Hematopoietic multipotent progenitor cell treated with erythropoietin and hydrocortisone succinate and interleukin-3 and kit ligand, for 8 days (in vitro differentiated cells): ENCODE measurements around the gene AKNA.

Experiments
- DNase-seq: peaks from one replicate; pipeline ENCODE4 v3.0.0-alpha.2; 2015

Gene AKNA, protein sequence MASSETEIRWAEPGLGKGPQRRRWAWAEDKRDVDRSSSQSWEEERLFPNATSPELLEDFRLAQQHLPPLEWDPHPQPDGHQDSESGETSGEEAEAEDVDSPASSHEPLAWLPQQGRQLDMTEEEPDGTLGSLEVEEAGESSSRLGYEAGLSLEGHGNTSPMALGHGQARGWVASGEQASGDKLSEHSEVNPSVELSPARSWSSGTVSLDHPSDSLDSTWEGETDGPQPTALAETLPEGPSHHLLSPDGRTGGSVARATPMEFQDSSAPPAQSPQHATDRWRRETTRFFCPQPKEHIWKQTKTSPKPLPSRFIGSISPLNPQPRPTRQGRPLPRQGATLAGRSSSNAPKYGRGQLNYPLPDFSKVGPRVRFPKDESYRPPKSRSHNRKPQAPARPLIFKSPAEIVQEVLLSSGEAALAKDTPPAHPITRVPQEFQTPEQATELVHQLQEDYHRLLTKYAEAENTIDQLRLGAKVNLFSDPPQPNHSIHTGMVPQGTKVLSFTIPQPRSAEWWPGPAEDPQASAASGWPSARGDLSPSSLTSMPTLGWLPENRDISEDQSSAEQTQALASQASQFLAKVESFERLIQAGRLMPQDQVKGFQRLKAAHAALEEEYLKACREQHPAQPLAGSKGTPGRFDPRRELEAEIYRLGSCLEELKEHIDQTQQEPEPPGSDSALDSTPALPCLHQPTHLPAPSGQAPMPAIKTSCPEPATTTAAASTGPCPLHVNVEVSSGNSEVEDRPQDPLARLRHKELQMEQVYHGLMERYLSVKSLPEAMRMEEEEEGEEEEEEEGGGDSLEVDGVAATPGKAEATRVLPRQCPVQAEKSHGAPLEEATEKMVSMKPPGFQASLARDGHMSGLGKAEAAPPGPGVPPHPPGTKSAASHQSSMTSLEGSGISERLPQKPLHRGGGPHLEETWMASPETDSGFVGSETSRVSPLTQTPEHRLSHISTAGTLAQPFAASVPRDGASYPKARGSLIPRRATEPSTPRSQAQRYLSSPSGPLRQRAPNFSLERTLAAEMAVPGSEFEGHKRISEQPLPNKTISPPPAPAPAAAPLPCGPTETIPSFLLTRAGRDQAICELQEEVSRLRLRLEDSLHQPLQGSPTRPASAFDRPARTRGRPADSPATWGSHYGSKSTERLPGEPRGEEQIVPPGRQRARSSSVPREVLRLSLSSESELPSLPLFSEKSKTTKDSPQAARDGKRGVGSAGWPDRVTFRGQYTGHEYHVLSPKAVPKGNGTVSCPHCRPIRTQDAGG (N-terminal part only)

DNA sequence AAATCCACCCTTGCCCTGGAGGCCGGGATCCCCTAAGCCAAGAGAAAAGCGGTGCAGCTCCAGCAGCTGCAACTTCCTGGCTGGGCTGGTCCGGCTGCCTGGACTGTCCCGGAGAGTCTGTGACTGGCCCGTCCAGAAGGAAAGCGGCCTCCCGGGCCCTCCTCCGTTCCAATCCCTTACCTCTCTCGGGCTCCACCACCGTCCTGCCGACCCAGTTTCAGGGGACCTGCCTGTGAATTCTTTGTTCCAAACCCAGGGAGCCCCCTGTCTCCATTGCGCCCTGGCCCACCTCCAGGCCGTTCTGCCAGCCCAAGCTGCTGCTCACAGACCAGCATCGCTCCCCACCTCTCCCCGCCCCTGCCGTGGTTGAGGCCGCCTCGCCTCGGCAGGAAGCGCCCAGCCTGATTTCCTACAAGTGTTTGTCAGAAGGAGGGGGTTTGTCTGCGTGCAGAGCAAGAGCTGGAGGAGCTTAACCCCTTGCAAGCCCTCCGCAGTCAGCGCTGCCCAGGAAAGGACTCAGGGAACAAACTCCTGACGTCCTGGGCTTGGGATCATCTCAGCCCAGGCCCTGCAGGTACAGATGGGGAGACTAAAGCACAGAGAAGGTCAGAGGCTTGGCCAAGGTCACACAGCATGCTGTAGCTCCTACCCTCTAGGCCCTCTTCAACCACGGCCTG lies at the start of gene AKNA:
Gene AKNA, minus strand, starts transcription at position 303 of the 677 bp plus-strand sequence. CDS start 6,649 bp downstream, outside the sequence.
- no peak for DNase-seq

DNA sequence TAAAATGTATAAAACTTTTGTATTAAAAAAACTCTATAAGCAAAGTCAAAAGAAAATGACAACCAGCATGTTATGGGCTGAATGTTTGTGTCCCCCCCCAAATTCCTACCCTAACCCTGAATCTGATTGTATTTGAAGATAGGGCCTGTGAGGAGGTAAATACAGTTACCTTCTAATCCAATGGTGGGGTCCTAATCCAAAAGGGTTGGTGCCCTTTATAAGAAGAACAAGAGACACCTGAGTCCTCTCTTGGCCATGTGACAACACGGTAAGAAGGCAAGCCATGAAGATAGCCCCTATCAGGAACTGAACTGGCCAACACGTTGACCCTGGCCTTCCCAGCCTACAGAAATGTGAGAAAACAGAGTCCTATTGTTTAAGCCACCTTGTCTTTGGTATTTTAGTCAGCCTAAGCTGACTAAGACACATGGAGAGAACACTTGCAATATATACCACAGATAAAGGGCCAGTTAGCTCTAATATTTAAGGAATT lies 49.7 kb upstream of the AKNA start:
- DNase-seq = no peak

DNA sequence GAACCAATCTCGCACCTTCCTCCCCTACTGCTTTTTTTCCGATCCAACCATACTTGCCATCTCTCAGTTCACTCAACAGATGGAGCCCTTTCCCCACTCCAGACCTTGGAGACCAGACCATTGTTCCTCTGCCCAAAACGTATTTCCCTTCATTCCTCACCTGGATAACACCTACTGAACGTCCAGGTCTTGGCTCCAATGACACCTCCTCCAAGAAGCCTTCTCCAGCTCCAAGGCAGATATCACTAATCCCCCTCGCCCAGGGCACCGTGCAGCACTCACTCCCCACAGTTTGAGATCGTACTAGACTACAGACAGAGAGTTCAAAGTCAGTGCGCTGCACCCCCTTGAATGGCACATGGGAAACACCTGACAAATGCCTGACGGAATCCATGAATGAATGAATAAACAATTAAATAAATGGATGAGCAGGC lies 47.1 kb upstream of the AKNA start:
- peak; percentile 12 for DNase-seq

DNA sequence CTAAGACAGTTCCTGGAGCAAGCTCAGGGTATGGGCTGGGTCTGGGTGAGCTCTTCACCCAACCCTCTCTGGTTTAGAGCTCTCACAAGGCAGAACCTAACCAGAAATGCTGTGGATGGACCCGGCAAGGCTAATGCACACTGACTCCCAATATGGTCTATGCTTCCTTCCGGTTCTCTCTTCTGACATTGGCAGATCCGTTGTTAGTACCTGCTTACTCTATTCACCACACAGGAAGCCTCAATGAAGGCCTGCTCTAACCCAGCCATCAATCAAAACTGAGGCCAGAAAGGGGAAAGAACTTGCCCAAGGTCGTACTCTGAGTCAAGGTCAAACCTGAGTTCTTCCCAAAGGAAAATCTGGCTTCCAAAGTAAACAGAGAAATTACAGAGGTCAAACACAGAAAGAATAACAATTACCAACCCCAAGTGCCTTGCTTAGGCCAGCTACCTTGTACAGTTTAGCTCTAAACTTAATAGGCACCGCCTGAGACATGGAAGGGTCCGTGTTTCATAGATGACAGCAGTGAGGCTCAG lies 46.0 kb upstream of the AKNA start:
- no peak for DNase-seq

DNA sequence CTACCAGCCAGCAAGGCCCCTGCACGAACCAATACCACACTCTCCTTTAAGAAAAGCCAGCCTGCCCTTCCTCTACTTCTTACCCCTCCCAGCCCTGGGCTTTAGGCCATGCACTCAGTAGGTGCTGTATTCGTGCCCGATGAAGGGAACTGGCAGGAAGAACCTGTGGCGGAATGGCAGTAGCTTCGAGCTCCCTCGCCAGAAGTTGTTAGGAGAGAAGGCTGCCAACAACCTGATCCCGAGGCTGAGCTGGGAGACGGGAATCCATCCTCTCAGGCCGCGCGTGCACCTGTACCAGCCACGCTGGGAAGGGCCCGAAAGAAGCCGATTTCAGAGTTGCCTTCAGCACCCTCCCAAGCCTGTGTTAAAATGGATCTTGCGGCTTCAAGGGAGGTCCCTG lies 45.3 kb upstream of the AKNA start:
- DNase-seq = no peak

DNA sequence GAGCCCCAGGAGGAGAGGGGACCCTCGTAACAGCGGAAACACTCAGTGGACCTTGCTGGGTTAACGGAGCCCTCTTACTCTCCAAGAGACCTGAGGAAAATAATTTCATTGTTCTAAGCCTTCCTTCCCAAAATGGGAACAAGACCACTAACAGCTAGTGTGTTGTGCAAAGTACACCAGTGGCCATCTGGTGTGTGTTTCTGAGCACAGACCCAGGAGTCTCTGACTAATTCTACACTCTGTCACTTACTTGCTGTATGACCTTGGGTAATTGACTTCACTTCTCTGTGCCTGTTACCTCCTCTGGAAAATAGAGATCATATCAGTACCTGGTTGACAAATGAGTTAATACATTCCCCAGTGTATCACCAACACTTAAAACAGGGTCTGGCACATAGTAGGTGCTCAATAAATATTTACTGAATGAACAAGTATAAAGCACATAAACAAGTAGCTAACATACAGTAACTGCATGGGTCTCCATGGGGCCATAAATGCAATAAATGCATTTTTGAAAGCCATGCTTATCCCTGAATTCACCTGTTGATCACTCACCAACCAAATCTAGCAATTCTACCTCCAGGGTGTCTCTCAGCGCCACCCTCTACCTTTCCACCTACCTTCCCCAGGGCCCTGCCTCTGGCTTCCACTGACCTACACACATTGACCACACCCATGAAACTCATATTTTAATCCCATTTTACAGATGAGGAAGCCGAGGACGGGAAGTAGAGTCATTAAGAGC lies 44.7 kb upstream of the AKNA start:
- DNase-seq = no peak

DNA sequence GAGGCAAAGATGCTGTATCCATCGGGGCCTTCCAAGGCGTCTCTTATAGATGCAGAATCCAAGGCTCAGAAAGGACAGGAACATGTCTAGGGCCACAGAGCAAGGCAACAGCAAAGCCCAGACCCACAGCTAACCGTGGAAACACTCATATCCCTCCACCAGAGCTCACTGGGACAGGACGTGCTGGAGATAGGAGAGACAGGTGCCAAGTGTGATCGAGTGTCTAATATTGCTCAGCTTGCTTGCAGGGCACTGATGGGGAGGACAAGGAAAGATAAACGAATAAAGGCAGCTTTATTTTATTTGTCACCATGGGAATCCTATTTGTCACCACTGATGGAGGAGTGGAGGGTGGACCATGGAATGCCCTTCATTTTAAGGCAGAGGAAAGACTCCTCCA lies 44.0 kb upstream of the AKNA start:
- no peak for DNase-seq

DNA sequence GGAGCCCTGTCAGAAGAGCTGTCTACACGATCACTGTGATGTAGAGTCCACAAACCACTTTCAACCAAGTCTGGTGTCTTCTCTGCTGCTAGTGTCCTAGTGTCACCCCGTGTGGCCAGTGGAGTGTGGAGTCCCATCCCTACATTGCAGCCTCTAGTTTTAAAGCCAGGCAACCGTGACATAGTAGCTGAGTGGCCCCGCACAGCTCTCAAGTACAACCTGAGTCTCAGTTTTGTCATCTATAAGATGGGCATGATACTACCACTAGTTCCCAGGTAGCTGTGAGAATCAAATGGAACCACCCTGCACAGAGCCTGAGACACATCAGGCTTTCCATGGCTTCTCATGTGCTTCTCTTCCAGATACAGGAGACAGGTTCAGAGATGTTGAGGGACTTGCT lies 43.2 kb upstream of the AKNA start:
- DNase-seq = no peak

DNA sequence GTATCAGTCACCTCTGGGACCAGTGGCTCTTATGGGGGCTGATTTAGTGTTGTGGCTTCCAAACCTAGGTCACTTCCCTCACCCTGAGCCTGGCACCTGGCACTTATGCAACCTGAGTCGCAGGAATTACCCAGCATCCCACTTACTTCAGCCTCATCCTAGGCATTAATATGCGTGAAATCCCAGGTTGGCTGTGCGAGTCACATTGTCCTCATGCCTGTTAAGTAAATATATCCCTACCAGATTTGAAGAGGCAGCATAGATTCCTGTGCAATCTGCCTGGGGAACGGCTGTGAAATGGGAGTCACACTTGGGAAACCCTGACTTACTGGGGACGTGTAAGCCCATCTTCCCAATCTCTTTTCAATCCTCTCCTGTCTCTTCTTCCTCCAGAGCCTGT lies 42.7 kb upstream of the AKNA start:
- no peak for DNase-seq

DNA sequence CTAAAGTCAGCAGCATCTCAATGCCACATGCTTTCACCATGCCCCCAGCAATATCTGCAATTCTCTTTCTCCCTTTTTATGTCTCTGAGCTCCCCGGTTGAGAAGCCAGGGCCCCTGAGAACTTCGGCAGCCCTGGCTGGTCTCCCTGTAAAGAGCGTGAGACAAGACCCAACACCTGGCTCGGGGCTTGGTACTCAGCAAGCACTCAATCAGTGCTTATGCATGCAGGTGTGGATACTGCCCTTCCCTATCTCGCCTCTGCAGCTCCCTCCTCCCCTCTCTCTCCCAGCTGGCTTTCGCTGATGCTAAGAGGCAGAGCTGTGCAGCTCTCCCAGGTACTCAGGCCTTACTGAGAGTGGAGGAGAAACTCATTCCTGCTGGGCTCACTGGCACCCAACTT lies 41.7 kb upstream of the AKNA start:
- no peak for DNase-seq

DNA sequence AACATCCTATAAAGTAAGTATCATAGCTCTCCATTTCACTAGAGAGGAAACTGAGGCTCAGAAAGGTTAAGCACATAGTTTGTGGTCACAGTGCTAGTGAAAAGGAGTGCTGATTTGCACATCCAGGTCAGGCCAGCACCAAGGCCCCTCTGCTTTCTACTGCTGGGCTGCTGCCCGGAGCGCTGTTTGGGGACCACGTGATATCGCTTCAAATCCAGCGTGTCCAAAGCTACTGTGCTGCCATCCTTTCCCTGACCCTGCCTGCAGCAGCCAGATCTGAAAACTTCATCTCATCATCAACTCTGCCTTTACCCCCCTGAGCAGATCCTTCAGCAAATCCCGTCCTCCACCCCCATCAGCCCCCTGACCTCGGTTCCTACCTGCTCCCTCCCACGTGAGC lies 40.7 kb upstream of the AKNA start:
- DNase-seq = no peak

DNA sequence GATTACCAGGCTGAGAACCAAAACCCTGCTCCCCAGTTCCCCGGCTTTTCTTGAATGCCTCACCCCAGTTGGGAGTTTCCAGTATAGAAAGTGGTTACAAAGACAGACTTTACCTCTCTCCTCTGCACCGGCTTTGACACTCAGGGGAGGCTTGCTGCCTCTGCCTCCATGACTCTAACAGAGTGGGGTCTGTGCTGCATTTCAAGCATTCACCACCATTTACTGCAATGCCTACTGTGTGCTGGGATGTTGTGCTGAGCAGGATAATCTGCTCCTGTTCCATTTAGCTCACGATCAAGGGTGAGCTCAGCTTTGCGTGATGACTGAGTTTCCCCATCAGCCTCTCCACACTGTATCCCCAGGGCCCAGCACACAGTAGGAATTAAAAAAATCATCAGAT lies 39.9 kb upstream of the AKNA start:
- DNase-seq = no peak

DNA sequence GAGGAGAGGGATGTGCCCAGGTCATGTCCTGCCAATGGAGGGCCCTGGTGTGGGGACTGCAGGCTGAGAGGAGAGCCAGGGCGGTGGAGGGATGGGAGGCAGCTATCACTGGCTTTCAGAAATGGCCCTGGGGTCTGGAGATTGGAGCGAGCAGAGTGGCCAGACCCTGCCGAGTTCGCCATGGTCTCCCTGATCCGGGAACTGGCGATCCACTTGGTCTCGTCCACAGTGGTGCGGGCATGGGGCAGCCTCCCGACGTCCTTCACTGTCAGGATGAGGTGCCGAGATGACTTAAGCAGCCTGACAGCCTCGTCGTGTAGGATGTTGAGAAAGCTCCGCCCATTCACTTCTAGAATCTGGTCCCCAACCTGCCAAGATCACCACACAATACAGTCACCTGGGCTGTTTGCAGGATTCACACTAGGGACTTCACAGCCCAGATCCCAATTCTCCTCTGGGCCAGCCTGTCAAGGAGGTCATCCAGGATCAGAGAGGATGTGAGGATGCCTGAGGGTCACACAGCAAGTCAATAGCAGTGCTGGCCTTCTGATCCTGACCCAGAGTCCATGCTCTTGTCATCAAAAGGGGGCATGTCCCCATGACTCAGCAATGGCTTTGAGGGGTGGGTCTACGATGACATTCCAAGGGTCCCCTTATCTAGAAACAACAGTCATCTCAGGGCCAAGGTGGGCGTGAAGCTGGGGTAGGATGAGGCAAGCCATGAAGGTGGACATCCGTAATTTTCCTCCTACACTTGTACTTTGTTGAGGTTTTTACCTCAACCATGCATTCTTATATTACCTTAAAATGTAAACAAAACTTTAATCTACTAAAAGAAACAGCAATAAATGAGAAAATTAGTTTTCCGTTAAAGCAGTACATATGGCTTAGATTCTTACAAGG lies 38.5 kb upstream of the AKNA start:
- DNase-seq = no peak

DNA sequence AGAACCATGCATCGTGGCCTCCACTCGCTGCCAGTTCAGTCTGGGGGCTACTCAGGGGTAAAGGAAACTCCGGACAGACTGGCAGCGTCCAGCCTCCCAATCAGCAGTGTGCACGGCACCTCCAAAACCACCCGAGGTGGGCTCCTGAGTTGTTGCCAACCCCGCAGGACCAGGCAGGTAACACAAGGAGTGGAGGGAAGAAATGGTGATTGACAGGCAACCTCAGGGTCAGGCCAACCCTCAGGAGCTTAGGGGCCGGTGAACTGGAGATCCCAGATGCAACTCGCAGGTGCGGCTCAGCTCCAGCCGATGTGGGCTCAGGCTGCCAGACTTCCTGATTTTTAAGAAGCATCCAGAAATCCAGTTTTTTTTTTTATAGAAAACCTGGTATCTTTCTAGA lies 37.3 kb upstream of the AKNA start:
- DNase-seq = no peak

DNA sequence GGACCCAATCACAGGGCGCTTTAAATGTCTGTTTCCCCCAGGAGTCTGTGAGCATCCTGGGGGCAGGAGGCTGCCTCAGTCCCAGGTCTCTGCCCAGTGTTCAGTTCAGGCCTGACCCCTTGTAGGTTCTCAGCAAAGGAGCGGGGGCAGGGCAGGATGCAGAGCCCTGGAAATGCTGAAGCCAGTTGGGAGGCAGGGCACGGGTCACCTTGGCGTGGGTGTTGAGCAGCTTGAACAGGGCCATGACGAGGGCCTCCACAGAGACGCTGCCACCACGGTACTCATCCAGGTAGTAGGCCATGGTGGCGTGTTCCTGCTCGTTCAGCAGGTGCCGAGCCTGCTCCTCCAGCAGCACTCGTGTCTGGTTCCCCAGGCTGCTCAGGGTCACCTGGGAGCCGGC lies 36.3 kb upstream of the AKNA start:
- DNase-seq = no peak

DNA sequence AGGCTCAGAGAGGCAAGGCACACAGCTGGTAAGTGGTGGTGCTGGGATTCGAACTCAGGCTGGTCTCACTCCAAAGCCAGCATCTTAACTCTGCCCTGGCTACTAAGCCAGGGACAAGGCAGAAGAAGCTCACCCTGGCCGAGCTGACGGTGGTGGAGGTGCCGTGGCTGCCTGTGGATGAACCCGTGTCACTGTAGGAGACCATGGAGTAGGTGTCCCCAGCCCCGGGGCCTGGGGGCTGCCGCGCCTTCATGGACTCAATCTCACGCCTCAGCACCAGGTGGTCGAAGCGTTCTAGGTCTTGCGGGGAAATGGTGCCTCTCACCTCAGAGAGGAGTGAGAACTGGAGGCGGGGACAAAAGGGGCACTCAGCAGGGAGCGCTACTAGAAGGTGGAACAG lies 35.4 kb upstream of the AKNA start:
- DNase-seq = no peak

DNA sequence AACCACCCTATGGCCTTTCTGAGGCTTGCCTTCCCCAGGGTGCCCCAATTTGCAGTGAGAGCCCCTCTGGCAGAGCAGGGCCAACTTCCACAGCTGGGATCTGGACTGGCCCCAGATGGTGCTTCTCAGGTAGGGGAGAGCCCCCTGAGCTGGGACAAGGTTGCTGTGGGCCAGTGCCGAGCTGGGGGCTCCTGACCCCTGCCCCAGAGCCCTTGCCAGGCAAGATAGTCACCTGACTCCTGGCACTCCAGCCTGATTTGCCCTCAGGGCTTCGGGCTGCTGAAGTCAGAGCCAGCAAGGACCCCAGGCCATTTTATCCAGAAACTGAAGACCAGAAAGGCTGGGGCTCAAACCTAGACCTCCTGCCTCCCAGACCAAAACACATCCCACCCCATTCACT lies 33.4 kb upstream of the AKNA start:
- DNase-seq = no peak

DNA sequence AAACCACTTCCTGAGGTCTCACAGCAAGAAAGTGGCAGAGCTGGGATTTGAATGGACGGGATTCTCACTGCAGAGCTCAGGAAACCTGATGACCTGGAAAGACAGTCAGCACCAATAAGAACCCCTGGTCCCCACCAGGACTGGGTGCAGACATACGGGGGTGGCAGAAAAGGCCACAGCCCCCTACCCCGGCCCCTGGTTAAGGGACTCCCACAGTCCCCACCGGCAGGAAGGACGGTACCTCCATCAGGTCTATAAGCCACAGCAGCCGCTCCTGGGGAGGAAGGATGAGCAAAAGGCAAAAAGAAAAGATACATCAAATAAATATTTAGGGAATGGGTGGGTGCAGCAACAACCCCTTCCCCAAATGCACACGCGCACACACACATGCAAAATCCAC lies 32.0 kb upstream of the AKNA start:
- DNase-seq = no peak

DNA sequence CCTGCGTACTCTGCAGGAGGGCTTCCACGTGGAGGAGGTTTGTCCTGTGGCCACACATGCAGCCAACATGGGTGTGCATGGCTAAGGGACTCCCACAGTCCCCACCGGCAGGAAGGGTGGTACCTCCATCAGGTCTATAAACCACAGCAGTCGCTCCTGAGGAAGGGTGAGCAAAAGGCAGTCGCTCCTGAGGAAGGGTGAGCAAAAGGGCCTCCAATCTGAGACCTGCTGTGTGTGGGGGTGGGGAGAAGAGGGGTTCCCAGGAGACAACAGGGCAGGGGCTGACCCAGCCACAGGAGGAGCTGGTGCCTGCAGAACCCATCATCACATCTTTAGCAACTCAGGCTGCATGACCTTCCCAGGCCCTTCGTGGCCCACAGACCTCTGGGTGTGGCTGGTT lies 30.3 kb upstream of the AKNA start:
- DNase-seq = no peak

DNA sequence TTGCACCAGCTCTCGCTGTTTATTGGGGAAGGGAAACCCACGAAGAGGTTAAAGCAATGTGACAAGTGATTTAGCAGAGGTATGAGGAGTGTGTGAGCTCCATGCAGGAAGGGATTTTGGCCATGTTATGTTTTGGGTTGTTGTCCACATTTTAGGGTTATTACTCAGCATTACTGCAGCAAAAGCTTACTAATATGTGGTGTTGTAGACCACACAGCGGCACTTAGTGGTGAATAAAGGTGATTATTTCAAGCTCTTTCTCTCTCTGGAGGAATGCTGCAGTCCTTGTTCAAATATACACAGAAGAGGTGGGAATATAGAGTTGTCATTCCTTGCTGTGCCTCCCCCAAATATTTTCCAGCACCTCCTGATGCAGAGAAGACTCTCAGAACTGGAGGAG lies 29.7 kb upstream of the AKNA start:
- DNase-seq = no peak
